ENCODE results near the gene DACT1.

GRCh38 chr14:58620011-58620410, 17.8 kb upstream of the DACT1 start:
- TF ChIP-seq, protein P1, sequence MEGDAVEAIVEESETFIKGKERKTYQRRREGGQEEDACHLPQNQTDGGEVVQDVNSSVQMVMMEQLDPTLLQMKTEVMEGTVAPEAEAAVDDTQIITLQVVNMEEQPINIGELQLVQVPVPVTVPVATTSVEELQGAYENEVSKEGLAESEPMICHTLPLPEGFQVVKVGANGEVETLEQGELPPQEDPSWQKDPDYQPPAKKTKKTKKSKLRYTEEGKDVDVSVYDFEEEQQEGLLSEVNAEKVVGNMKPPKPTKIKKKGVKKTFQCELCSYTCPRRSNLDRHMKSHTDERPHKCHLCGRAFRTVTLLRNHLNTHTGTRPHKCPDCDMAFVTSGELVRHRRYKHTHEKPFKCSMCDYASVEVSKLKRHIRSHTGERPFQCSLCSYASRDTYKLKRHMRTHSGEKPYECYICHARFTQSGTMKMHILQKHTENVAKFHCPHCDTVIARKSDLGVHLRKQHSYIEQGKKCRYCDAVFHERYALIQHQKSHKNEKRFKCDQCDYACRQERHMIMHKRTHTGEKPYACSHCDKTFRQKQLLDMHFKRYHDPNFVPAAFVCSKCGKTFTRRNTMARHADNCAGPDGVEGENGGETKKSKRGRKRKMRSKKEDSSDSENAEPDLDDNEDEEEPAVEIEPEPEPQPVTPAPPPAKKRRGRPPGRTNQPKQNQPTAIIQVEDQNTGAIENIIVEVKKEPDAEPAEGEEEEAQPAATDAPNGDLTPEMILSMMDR (conservative IDR thresholded peaks at IDR 0.05 in 1 of 2, IDR thresholded peaks at IDR 0.05 in 1 of 2; ENCODE audit: low read depth in 1 of 2, low read length in 2 of 2), result no peak
- no peak for TF ChIP-seq EZH2 (IDR thresholded peaks at IDR 0.05; ENCODE audit: low read length, missing control alignments)

Data from fibroblast of lung (primary cell).